ENCODE data around the gene QRSL1.

DNA sequence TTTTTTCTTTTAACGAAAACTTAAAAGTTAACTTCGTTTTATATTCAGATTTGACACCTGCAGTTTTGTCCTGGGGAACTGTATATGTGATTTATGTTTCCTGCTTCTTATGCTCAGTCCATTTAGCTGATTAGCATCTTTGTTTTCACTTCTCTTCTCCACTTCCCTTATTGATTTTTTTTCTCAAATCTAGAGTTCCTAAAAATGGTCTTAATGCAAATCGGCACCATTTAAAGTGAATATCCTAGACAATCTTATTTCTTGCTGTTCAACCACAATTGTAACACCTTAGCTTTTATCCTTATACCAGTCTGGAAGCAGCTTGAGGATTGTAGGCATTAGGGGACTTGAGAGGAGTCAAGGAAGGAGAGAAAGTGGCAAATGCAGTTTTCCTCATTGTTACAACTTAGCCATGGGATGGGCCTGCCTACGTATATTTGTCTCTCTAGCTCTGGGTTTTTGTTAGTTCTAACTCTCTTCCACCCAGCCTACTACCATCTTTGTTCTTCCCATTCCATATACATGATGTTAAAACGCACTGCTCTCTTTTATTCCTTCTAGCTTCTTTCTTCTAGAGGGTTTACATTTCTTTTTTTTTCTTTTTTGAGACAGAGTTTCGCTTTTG, 8.5 kb downstream of the QRSL1 start:
- TF ChIP-seq, protein P1, sequence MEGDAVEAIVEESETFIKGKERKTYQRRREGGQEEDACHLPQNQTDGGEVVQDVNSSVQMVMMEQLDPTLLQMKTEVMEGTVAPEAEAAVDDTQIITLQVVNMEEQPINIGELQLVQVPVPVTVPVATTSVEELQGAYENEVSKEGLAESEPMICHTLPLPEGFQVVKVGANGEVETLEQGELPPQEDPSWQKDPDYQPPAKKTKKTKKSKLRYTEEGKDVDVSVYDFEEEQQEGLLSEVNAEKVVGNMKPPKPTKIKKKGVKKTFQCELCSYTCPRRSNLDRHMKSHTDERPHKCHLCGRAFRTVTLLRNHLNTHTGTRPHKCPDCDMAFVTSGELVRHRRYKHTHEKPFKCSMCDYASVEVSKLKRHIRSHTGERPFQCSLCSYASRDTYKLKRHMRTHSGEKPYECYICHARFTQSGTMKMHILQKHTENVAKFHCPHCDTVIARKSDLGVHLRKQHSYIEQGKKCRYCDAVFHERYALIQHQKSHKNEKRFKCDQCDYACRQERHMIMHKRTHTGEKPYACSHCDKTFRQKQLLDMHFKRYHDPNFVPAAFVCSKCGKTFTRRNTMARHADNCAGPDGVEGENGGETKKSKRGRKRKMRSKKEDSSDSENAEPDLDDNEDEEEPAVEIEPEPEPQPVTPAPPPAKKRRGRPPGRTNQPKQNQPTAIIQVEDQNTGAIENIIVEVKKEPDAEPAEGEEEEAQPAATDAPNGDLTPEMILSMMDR (IDR thresholded peaks at IDR 0.05) = no peak
- no peak for TF ChIP-seq POLR2A (IDR thresholded peaks at IDR 0.05)
